Smooth muscle cell (in vitro differentiated cells): ENCODE measurements around the gene CEP170B. TPM values are rescaled to one million over a fixed set of nuclear protein-coding genes. Genes with fewer than 3 reads are reported as not detected.

ENCODE experiments used
- DNase-seq: peaks from one replicate; lab custom pipeline; 2025; ENCODE audit not compliant: unreplicated experiment; lab: John Stamatoyannopoulos, UW
- H2AFZ ChIP-seq: fragments of 200-600 bp; sonication (generic); 2 replicates; pipeline ENCODE4 v1.6.0; 2016; ENCODE audit warnings: antibody characterized with exemption, low read depth, mild to moderate bottlenecking
- H3F3A ChIP-seq: fragments of 200-600 bp; sonication (generic); 2 replicates; pipeline ENCODE4 v1.6.0; 2017; ENCODE audit warnings: antibody characterized with exemption, low read depth
- H3K27ac ChIP-seq: fragments of 200-600 bp; sonication (generic); 2 replicates; pipeline ENCODE4 v1.5.1; 2016; ENCODE audit warnings: low read depth, mild to moderate bottlenecking
- H3K27me3 ChIP-seq: fragments of 200-600 bp; sonication (generic); 2 replicates; pipeline ENCODE4 v1.6.1; 2016; ENCODE audit warnings: low read depth, mild to moderate bottlenecking
- H3K36me3 ChIP-seq: fragments of 200-600 bp; sonication (generic); 2 replicates; pipeline ENCODE4 v1.5.1; 2016; ENCODE audit warnings: low read depth
- H3K4me1 ChIP-seq: fragments of 200-600 bp; sonication (generic); 2 replicates; pipeline ENCODE4 v1.5.1; 2016; ENCODE audit warnings: low read depth
- H3K4me2 ChIP-seq: fragments of 200-600 bp; sonication (generic); 2 replicates; pipeline ENCODE4 v1.6.0; 2016; ENCODE audit warnings: mild to moderate bottlenecking
- H3K4me3 ChIP-seq: fragments of 200-600 bp; sonication (generic); 2 replicates; pipeline ENCODE4 v1.5.1; 2016; ENCODE audit warnings: mild to moderate bottlenecking
- H3K79me2 ChIP-seq: fragments of 200-600 bp; sonication (generic); 2 replicates; pipeline ENCODE4 v1.6.0; 2016; ENCODE audit warnings: low read depth, mild to moderate bottlenecking
- H3K9ac ChIP-seq: fragments of 200-600 bp; sonication (generic); 2 replicates; pipeline ENCODE4 v1.6.0; 2016; ENCODE audit warnings: low read depth
- H3K9me3 ChIP-seq: fragments of 200-600 bp; sonication (generic); replicated peaks from 2 replicates; pipeline ENCODE4 v1.5.1; 2016; ENCODE audit warnings: low read depth
- H4K20me1 ChIP-seq: fragments of 200-600 bp; sonication (generic); 2 replicates; pipeline ENCODE4 v1.6.0; 2016; ENCODE audit warnings: low read depth
- WGBS: methylation state at CpG from one replicate; pipeline ENCODE4 v1.1.7; 2016; ENCODE audit warnings: low lambda C conversion rate; 5-methylcytosine and 5-hydroxymethylcytosine counted together
- polyA plus RNA-seq: library from polyadenylated mRNA; unstranded; fragments of >200 nt; fragmentation: Nextera tagmentation; extraction: Ambion mirVana; gene quantifications from 2 replicates; pipeline ENCODE4 v1.2.1, GENCODE V29; 2016
- total RNA-seq: library from RNA; depleted of rRNA; stranded (reverse); fragments of >200 nt; gene quantifications from 2 replicates; pipeline ENCODE4 v1.2.3, GENCODE V29; 2014
- TF ChIP-seq, protein P1 (sequence below): fragments of 200-600 bp; sonication (generic); IDR thresholded peaks from 2 replicates; pipeline ENCODE4 v1.5.1; 2017; ENCODE audit warnings: borderline replicate concordance, mild to moderate bottlenecking, antibody characterized with exemption; ENCODE audit not compliant: insufficient read depth, poor library complexity, severe bottlenecking

The CEP170B gene
- total and polyA plus RNA-seq, 2 experiments from 2014 or later, result 5.9 to 9.8 TPM

DNA sequence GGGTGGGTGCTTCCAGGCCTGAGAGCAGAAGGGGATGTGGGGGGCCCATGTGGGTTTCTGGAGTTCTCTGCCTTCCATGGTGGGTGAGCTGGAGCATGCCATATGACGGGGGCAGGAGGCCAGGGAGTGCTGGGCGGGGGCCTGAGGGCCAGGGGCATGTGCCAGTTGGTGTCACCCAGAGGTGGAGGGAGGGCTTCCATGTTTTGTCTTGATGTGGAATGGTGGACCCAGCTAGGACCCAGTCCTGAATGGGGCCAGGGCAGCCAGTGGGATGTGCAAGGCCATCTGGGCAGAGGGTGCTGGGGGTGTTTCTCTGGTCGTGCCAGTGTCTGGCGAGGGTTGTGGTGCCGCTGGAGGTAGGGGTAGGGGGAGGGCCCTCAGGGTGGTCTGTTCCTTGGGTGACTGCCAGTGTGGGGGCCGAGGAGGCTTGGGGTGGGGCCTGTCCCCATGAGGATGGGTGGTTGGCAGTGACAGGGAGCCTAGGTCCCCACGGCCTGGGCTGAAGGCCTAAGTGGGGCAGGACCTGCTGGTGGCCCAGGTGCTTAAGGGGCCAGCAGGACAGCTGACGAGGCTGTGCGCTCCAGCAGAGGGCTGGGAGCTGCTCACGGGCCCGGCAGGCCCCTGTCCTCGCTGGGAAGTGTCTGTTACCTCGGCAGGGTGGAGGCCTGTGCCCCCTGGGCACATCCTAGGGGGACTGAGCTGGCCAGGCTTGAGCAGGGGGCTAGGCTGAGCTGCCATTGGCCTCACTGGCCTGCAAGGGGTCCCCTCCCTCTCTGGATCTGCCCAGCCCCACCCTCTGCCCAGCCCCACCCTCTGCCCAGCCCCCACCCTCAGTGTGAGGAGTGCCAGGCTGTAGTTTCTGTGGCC, 26.8 kb downstream of the CEP170B start:
- no peaks in the 10 kb centered on the region for H3K4me1 ChIP-seq
- no peak overlapping the region for H3K9ac ChIP-seq
- no peaks in the 10 kb centered on the region for H4K20me1 ChIP-seq
- H3K9me3 ChIP-seq, result no peaks in the 10 kb centered on the region
- no peak overlapping the region for H3K4me2 ChIP-seq
- no peaks in the 10 kb centered on the region for H3F3A ChIP-seq
- H3K36me3 ChIP-seq, result no peaks in the 10 kb centered on the region
- H3K79me2 ChIP-seq, result no peaks in the 10 kb centered on the region
- H3K27me3 ChIP-seq, result no peaks in the 10 kb centered on the region
- no peak overlapping the region for H2AFZ ChIP-seq
- no peak overlapping the region for H3K27ac ChIP-seq
- DNase-seq, result no peak
- H3K4me3 ChIP-seq, result no peak overlapping the region
- TF ChIP-seq, protein P1, sequence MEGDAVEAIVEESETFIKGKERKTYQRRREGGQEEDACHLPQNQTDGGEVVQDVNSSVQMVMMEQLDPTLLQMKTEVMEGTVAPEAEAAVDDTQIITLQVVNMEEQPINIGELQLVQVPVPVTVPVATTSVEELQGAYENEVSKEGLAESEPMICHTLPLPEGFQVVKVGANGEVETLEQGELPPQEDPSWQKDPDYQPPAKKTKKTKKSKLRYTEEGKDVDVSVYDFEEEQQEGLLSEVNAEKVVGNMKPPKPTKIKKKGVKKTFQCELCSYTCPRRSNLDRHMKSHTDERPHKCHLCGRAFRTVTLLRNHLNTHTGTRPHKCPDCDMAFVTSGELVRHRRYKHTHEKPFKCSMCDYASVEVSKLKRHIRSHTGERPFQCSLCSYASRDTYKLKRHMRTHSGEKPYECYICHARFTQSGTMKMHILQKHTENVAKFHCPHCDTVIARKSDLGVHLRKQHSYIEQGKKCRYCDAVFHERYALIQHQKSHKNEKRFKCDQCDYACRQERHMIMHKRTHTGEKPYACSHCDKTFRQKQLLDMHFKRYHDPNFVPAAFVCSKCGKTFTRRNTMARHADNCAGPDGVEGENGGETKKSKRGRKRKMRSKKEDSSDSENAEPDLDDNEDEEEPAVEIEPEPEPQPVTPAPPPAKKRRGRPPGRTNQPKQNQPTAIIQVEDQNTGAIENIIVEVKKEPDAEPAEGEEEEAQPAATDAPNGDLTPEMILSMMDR, result no peak
- WGBS, result 78% methylated on average over 11 of the region's 13 CpGs

DNA sequence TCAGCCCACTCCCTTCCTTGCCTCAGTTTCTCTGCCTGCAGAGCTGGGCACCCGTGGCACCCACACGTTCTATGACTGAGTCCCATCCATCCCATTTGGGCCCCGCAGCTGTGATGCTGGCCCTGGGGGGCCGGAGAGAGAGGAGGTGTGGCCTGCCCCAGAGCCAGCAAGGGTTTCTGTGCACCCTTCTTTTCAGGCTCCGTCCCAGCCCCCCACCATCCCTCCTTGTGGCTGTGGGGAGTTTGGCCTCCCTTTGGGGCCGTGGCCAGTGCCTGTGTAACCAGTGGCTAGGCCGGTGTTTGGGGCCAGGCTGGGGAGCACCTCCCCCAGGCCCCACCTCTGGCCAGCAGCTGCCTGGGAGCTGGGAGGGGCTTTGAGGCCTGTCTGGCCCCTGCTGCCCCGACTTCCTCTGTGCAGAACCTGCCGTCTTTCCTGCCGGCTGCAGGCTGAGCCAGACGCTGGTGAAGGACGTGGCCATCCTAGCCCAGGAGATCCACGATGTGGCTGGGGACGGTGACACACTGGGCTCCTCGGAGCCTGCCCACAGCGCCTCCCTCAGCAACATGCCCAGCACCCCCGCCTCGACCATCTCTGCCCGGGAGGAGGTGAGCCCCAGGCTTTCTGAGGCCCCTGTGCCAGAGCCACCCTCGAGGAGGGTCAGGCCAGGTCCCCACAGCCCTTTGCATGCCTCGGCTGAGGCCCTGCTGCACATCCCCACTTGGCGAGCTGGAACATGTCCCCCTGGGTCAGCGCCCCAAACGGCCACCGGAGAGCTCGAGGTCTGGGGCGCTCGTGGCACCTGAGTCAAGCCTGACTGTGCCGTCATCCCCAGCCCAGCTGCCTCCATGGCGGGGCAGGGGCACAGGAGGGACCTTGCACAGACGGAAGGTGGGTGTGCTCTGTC, 27.7 kb downstream of the CEP170B start:
- no peak for DNase-seq
- TF ChIP-seq, protein P1, result no peak
- Histone ChIP-seq H3K27ac (no peak overlapping the region), H4K20me1 (no peaks in the 10 kb centered on the region), H3K4me3 (no peak overlapping the region), H3K4me1 (no peaks in the 10 kb centered on the region), H3K9me3 (no peaks in the 10 kb centered on the region), H3K9ac (no peak overlapping the region), H3K4me2 (no peak overlapping the region), H3K36me3 (no peaks in the 10 kb centered on the region), H3F3A (no peaks in the 10 kb centered on the region), H3K27me3 (no peaks in the 10 kb centered on the region), H3K79me2 (no peaks in the 10 kb centered on the region), H2AFZ (no peak overlapping the region)
- WGBS, result 84% methylated on average over 31 of the region's 31 CpGs

DNA sequence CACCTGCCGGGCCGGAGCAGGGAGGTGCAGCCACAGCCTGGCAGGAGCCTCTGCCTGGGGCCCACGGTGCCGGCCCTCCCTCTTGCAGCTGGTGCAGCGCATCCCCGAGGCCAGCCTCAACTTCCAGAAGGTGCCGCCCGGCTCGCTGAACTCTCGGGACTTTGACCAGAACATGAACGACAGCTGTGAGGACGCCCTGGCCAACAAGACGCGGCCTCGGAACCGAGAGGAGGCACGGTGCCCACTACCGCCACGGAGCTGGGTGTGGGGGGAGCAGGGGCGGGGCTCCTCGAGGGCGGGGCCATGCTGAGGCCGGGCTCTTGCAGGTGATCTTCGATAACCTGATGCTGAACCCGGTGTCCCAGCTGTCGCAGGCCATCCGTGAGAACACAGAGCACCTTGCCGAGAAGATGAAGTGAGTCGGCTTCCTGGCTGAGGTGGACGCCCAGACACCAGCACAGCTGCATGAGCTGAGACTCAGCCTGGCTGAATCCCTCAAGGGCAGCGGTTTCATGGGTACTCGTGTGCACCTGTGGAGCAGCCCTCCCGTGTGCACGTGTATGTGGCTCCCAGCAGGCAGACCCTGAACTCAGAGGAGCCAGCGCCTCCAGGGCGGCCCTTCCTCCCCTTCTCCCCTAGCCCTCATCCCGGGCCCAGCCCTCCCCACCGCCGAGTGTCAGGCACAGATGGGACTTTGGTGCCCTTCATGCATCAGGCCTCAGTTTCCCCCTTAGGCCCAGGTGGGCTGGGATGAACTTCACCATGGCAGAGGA, 28.6 kb downstream of the CEP170B start:
- whole genome bisulfite sequencing, result 94% methylated on average over 38 of the region's 39 CpGs
- H3K36me3 ChIP-seq, result no peaks in the 10 kb centered on the region
- no peaks in the 10 kb centered on the region for H3F3A ChIP-seq
- H3K4me2 ChIP-seq, result no peak overlapping the region
- TF ChIP-seq, protein P1, result no peak
- no peaks in the 10 kb centered on the region for H3K9me3 ChIP-seq
- no peaks in the 10 kb centered on the region for H4K20me1 ChIP-seq
- no peaks in the 10 kb centered on the region for H3K27me3 ChIP-seq
- no peaks in the 10 kb centered on the region for H3K79me2 ChIP-seq
- H3K27ac ChIP-seq, result no peak overlapping the region
- no peak overlapping the region for H2AFZ ChIP-seq
- H3K9ac ChIP-seq, result no peak overlapping the region
- H3K4me3 ChIP-seq, result no peak overlapping the region
- H3K4me1 ChIP-seq, result no peaks in the 10 kb centered on the region
- DNase-seq, result no peak
